ENCODE data around the gene APOBEC3C.
"Not testable (repeated sequence)": the region's sequence is repeated elsewhere in the genome, so short reads cannot be mapped to it uniquely, and the experiment has no call there.

DNA sequence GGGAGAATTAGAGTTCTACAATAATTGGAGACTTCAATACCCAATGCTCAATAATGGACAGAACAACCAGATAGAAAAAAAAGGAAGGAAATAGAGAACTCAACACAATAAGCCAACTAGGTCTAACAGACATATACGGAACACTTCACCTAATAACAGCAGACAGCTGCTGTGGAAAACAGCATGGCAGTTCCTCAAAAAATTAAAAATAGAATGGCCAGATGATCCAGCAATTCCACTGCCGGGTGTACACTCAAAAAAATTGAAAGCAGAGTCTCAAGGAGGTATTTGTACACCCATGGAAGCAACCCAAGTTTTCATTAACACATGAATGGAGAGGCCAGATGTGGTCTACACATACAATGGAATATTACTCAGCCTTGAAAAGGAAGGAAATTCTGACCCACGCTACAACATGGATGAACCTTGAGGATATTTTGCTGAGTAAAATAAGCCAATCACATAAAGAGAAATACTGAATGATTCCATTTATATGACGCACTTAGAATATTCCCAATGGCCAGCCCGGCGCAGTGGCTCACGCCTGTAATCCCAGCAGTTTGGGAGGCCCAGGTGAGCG is 5.7 kb upstream of the APOBEC3C start:
- TF ChIP-seq, protein P1, sequence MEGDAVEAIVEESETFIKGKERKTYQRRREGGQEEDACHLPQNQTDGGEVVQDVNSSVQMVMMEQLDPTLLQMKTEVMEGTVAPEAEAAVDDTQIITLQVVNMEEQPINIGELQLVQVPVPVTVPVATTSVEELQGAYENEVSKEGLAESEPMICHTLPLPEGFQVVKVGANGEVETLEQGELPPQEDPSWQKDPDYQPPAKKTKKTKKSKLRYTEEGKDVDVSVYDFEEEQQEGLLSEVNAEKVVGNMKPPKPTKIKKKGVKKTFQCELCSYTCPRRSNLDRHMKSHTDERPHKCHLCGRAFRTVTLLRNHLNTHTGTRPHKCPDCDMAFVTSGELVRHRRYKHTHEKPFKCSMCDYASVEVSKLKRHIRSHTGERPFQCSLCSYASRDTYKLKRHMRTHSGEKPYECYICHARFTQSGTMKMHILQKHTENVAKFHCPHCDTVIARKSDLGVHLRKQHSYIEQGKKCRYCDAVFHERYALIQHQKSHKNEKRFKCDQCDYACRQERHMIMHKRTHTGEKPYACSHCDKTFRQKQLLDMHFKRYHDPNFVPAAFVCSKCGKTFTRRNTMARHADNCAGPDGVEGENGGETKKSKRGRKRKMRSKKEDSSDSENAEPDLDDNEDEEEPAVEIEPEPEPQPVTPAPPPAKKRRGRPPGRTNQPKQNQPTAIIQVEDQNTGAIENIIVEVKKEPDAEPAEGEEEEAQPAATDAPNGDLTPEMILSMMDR (IDR thresholded peaks at IDR 0.05; ENCODE audit: low read length) = not testable (repeated sequence)
- not testable (repeated sequence) for TF ChIP-seq EZH2 (IDR thresholded peaks at IDR 0.05; ENCODE audit: borderline replicate concordance, low read length)

Data from OCI-LY1 (cell line).